Right atrium auricular region (tissue), 2 donors: ENCODE measurements around the gene COL20A1. TPM values are rescaled to one million over a fixed set of nuclear protein-coding genes. Genes with fewer than 3 reads are reported as not detected.
"Not testable (repeated sequence)": the region's sequence is repeated elsewhere in the genome, so short reads cannot be mapped to it uniquely, and the experiment has no call there.

Source experiments
- DNase-seq: peaks from one replicate; pipeline ENCODE4 v3.0.0-alpha.2; 2019; ENCODE audit warnings: low spot score
- H3K27ac ChIP-seq, 2 donors: fragments of 200-600 bp; sonication (generic); 1 replicate in 1 of 2; 2 replicates in 1 of 2; pipeline ENCODE4 v1.5.1; 2016 to 2019
- H3K27me3 ChIP-seq, 2 donors: fragments of 200-600 bp; sonication (generic); one replicate each; pipeline versions ENCODE4 v1.5.1 to v1.6.0; 2017 to 2019
- H3K36me3 ChIP-seq: fragments of 200-600 bp; sonication (generic); one replicate; pipeline ENCODE4 v1.5.1; 2016
- H3K4me1 ChIP-seq, 2 donors: fragments of 200-600 bp; sonication (generic); one replicate each; pipeline versions ENCODE4 v1.5.1 to v1.6.0; 2017 to 2019
- H3K4me3 ChIP-seq, 2 donors: fragments of 200-600 bp; sonication (generic); 1 replicate in 1 of 2; 2 replicates in 1 of 2; pipeline ENCODE4 v1.5.1; 2017 to 2019; ENCODE audit warnings: mild to moderate bottlenecking in 1 of 2, moderate library complexity in 1 of 2
- H3K9me3 ChIP-seq, 2 donors: fragments of 200-600 bp; sonication (generic); one replicate each; pipeline ENCODE4 v1.5.1; 2019
- total RNA-seq, 2 donors: library from RNA; depleted of rRNA; stranded (reverse); fragments of >200 nt; gene quantifications; one replicate each; pipeline ENCODE4 v1.1.0, GENCODE V29; 2016
- TF ChIP-seq, protein P1 (sequence below), 2 donors: fragments of 200-600 bp; sonication (generic); IDR thresholded peaks; one replicate each; pipeline ENCODE4 v1.5.1; 2019; ENCODE audit warnings: antibody characterized with exemption in 2 of 2

Gene COL20A1
- total RNA-seq, 2 donors from 2014 or later, result not detected

GRCh38 chr20:63333241-63333836 lies 40.4 kb downstream of the COL20A1 start:
- H3K27me3 ChIP-seq, result no peaks in the 10 kb centered on the region
- no peak overlapping the region for H3K4me3 ChIP-seq
- H3K4me1 ChIP-seq, result no peaks in the 10 kb centered on the region
- DNase-seq, result no peak
- no peaks in the 10 kb centered on the region for H3K36me3 ChIP-seq
- no peaks in the 10 kb centered on the region for H3K9me3 ChIP-seq
- TF ChIP-seq, protein P1, sequence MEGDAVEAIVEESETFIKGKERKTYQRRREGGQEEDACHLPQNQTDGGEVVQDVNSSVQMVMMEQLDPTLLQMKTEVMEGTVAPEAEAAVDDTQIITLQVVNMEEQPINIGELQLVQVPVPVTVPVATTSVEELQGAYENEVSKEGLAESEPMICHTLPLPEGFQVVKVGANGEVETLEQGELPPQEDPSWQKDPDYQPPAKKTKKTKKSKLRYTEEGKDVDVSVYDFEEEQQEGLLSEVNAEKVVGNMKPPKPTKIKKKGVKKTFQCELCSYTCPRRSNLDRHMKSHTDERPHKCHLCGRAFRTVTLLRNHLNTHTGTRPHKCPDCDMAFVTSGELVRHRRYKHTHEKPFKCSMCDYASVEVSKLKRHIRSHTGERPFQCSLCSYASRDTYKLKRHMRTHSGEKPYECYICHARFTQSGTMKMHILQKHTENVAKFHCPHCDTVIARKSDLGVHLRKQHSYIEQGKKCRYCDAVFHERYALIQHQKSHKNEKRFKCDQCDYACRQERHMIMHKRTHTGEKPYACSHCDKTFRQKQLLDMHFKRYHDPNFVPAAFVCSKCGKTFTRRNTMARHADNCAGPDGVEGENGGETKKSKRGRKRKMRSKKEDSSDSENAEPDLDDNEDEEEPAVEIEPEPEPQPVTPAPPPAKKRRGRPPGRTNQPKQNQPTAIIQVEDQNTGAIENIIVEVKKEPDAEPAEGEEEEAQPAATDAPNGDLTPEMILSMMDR (IDR thresholded peaks at IDR 0.05), result no peak
- no peak overlapping the region for H3K27ac ChIP-seq

- H3K9me3 ChIP-seq, result no peaks in the 10 kb centered on the region
- no peaks in the 10 kb centered on the region for H3K27me3 ChIP-seq
- DNase-seq, result no peak
- no peak overlapping the region for H3K4me3 ChIP-seq
- TF ChIP-seq, protein P1 (IDR thresholded peaks at IDR 0.05), result no peak
- H3K27ac ChIP-seq, result no peak overlapping the region
- no peaks in the 10 kb centered on the region for H3K4me1 ChIP-seq
- H3K36me3 ChIP-seq, result no peaks in the 10 kb centered on the region
These were observed 41.4 kb downstream of the COL20A1 start for GRCh38 chr20:63334356-63334755.

- H3K36me3 ChIP-seq, H3K4me1 ChIP-seq, H3K27me3 ChIP-seq, H3K4me3 ChIP-seq, H3K27ac ChIP-seq, DNase-seq, H3K9me3 ChIP-seq: not testable (repeated sequence)
These were observed 42.1 kb downstream of the COL20A1 start for GRCh38 chr20:63335060-63335459.

DNA sequence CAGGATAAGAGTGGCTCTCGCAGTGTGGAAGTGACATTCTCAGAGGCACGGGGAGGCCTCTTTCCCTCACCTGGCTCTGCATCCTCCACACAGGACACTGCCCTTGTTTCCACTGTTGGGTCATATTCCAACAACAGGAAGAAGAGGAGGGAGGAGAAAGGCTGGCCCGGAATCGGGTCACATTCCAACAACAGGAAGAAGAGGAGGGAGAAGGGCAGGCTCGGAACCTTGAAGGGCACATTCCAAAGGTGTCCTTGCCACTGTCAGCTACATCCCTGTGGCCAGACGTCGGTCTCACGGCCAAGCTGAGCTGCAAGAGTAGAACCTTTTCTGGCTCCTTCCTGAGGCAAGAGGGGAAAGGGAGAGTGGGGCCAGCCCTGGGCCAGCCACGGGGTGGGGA lies 42.7 kb downstream of the COL20A1 start:
- no peak overlapping the region for H3K4me3 ChIP-seq
- DNase-seq, result no peak
- no peaks in the 10 kb centered on the region for H3K9me3 ChIP-seq
- no peaks in the 10 kb centered on the region for H3K36me3 ChIP-seq
- H3K27me3 ChIP-seq, result no peaks in the 10 kb centered on the region
- H3K27ac ChIP-seq, result no peak overlapping the region
- TF ChIP-seq, protein P1 (IDR thresholded peaks at IDR 0.05), result no peak
- no peaks in the 10 kb centered on the region for H3K4me1 ChIP-seq

DNA sequence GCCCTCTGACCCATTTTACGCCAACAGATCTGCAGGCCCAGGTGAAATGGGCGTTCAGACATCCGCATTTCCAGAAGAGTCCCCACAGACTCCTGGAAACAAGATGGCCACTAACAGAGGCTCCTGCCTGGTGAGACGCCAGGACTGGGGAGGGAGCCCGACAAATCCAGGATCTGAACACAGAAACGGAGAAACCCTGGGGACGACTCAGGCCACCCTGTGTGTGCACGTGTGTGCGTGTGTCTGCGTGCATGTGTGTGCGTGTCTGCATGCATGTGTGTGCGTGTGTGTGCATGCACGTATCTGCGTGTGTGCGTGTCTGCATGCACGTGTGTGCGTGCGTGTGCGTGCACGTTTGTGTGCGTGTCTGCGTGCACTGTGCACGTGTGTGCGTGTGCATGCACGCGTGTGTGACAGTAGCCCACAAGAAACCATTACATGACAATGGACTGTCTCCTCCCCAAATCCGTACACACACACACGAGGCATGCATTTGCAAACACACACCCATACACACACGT lies 43.3 kb downstream of the COL20A1 start:
- Histone ChIP-seq H3K4me3 (no peak overlapping the region), H3K36me3 (no peaks in the 10 kb centered on the region), H3K9me3 (no peaks in the 10 kb centered on the region), H3K27me3 (no peaks in the 10 kb centered on the region), H3K4me1 (no peaks in the 10 kb centered on the region), H3K27ac (no peak overlapping the region)
- TF ChIP-seq, protein P1 (IDR thresholded peaks at IDR 0.05), result no peak
- no peak for DNase-seq

DNA sequence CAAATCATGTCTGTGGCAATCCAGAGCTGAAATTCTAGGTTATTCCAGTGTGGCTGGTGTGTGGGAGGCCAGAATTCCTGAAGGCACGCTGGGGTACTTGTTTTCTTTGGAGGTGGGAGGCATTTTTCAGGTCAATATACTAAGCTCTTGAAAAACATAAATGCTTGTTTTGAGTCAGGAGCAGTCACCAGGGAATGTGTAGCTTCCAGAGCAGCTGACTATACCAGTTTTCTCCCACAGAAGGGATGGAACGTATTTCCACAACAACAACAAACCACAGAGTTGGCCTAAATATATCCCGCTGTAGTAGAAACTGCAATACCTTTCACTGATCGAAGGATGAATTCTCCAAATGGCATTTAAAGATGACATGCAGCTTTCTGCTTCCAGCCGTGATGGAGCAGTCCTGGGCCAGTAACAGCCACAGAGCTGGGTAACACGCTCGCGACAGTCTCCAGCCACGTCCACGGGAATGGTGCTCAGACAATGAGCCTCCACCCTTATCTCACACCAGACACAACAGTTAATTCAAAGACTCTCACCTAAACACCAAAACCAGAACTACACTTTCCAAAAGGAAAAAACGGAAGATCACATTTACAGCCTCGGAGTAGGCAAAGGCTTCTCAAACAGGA lies 44.9 kb downstream of the COL20A1 start:
- DNase-seq, result no peak

GRCh38 chr20:63339154-63340094 lies 46.4 kb downstream of the COL20A1 start:
- not testable (repeated sequence) for H3K27me3 ChIP-seq, H3K4me1 ChIP-seq, H3K9me3 ChIP-seq, H3K36me3 ChIP-seq, H3K27ac ChIP-seq, DNase-seq, H3K4me3 ChIP-seq

More for the DNA sequence above, 44.9 kb downstream of the COL20A1 start:
- H3K27me3 ChIP-seq, result no peaks in the 10 kb centered on the region
- H3K9me3 ChIP-seq, result no peaks in the 10 kb centered on the region
- no peak overlapping the region for H3K27ac ChIP-seq
- no peaks in the 10 kb centered on the region for H3K36me3 ChIP-seq
- H3K4me3 ChIP-seq, result no peak overlapping the region
- no peaks in the 10 kb centered on the region for H3K4me1 ChIP-seq
- TF ChIP-seq, protein P1 (IDR thresholded peaks at IDR 0.05), result no peak

- not testable (repeated sequence) for H3K4me1 ChIP-seq, H3K27ac ChIP-seq, H3K27me3 ChIP-seq, DNase-seq, H3K36me3 ChIP-seq, H3K9me3 ChIP-seq, H3K4me3 ChIP-seq
These were observed 47.2 kb downstream of the COL20A1 start for GRCh38 chr20:63340158-63340688.
